Epithelial cell of esophagus (primary cell): Measurements from ENCODE around the gene GPR31.

Experiments
- DNase-seq: peaks from one replicate; pipeline ENCODE4 v3.0.0; 2010; ENCODE audit warnings: low read depth
- H3K4me3 ChIP-seq: 2 replicates; pipeline ENCODE4 v1.5.1; 2011; ENCODE audit warnings: mild to moderate bottlenecking, low read length, control low read depth
- TF ChIP-seq, protein P1 (sequence below): IDR thresholded peaks from 2 replicates; pipeline ENCODE4 v1.5.1; 2011; ENCODE audit warnings: low read depth, mild to moderate bottlenecking, low read length, control low read depth, inconsistent platforms; ENCODE audit not compliant: insufficient read depth; ENCODE audit errors: missing control alignments

GPR31 gene

DNA sequence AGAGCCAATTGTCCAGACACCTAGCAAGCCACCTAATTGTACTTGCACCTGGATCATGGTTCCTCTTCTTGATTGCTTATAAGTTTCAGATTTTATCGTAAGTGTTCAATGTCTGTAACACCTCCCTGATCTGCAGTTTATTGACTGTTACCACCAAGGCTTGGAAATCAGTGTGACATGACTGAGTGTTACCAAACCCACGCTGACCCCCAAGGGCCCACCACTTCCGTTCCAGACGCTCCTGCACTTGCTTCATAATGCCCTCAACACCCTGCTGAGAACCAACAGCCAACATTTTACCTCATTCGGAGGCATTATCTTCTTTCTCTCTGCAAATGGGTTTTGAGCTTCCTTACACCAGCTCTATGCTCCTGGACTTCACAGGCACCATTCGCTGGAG is 28.6 kb downstream of the GPR31 start:
- no peak overlapping the region for H3K4me3 ChIP-seq
- TF ChIP-seq, protein P1, sequence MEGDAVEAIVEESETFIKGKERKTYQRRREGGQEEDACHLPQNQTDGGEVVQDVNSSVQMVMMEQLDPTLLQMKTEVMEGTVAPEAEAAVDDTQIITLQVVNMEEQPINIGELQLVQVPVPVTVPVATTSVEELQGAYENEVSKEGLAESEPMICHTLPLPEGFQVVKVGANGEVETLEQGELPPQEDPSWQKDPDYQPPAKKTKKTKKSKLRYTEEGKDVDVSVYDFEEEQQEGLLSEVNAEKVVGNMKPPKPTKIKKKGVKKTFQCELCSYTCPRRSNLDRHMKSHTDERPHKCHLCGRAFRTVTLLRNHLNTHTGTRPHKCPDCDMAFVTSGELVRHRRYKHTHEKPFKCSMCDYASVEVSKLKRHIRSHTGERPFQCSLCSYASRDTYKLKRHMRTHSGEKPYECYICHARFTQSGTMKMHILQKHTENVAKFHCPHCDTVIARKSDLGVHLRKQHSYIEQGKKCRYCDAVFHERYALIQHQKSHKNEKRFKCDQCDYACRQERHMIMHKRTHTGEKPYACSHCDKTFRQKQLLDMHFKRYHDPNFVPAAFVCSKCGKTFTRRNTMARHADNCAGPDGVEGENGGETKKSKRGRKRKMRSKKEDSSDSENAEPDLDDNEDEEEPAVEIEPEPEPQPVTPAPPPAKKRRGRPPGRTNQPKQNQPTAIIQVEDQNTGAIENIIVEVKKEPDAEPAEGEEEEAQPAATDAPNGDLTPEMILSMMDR: no peak
- DNase-seq: no peak

DNA sequence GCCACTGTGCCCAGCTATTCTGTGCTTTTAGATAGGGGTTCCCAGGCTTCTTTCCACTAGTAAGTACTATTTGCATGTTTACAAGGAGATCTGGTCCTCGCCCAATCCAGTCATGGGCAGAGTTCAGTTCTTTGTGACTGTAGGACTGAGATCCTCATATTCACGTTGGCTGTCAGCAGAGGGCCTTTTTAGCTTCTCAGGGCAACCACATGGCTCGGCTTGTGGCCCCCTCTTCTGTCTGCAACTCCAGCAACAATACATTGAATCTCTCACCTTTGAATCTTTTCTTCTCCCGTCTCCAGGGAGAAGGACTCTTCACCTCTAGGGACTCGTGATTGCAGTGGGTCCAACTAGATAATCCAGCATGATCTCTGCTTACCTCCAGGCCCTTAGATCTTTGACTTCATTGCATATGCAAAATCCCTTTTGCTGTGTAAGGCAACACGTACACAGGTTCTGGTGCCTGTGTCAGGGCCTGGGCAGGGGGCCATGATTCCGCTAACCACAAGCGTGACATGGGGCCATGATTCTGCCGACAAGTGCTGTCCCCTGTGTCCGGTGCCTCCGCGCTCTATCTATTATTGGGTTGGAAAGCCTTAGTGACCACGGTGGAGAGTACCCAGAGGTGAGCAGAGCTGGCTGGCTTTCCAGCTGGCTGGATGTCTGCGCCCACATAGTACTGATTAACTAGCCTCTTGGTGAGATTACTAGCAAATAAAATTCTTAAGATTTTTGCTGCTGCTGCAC is 29.8 kb downstream of the GPR31 start:
- H3K4me3 ChIP-seq: no peak overlapping the region
- TF ChIP-seq, protein P1: no peak
- no peak for DNase-seq

DNA sequence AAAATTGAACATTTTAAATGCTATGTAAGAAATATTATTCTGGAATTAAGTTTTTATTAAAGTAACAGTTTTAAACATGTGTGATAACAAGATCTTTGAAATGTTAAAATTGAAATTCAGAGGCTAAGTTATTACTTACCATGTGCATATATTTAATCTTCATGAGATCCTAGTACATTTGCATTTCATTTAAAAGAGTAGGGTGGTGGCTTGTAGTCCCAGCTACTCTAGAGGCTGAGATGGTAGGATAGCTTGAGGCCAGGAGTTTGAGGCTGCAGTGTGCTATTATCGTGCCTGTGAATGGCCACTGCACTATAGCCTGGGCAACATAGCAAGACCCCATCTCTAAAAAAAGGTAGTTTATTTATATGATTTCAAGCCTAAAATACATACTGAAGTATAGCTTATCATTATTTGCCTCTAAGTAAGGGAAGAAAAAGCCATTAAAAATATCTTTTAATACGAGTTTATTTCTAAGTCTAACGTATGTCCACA is 31.9 kb downstream of the GPR31 start:
- no peak for DNase-seq
- no peak overlapping the region for H3K4me3 ChIP-seq
- TF ChIP-seq, protein P1: no peak

DNA sequence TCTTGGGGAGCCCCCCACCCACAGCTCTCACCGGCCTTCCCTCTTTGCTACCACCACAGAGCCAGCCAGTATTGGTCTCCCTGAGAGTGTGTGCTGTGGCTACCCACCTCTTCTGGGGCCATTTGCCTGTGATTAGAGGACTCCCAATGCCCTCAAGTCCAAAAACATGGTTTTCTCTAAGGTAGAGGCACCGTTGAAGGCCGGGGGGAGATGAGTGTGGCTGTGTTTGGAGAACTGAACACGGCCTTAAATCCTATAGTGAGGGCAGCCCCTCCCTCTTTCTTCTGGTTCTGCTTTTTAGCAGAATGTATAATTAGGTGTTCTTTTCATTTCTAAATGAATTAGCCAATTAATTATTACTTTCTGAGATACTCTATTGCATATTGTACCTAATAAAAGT is 32.4 kb downstream of the GPR31 start:
- H3K4me3 ChIP-seq: no peak overlapping the region
- TF ChIP-seq, protein P1: no peak
- no peak for DNase-seq

DNA sequence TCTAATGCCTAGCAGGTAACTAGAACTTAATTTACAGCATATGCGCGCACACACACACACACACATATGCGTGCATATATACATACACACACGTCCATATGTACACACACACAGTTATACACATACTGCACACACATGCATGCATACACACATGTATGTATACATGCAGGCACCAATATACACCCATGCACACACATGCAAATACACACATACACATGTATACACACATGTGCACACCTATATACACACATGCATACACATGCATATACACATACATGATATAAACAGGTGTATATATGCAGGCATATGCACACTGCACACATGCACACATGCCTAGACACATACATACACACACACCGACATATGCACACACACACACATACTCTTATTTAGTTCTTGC is 33.0 kb downstream of the GPR31 start:
- TF ChIP-seq, protein P1: no peak
- H3K4me3 ChIP-seq: no peak overlapping the region
- no peak for DNase-seq

DNA sequence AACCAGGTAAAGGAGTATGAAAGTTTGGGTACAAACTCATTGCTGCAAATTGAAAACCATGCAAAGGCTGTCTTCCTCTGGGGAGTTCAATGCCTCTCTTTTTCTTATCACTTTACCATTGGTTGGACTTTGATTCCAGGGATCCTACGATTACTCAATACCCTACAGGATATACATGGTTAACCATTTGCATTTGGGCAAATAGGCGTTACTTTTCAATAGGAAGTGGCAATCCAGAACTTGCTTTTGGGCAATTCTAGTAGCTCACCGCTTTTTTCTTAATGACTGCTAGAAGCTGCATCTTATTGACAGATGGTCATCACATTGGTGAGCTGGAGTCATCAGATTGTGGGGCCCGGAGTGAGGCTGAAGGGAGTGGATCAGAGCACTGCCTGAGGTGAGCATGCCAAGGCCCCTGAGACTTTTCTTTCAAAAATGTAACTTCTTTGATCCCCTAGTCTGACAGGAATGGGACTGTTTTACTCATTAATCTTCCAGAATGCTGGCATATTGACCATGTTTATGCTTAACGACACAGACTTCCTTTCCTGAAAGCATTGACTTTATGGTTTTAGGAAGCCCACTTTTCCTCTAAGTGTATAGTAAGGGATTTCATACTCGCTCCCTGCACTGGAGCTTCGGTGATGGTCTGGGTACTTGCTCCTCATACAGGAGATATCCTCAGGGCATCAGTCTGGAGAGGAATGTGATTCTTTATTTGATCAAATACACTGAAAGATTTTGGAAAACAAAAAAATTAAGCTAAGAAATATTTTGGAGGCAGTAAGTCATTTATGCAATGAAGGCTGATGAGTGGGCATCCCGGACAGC is 34.7 kb downstream of the GPR31 start, which contains the start of gene CCR6:
Gene CCR6 (plus strand): TSS at position 270 of the 831 bp plus-strand sequence. CDS start 13,039 bp downstream, outside the sequence.
- DNase-seq: no peak
- H3K4me3 ChIP-seq: no peak within 1 kb of the TSS
- TF ChIP-seq, protein P1: no peak
